Cardiac fibroblast (primary cell): ENCODE measurements around the gene SCAPER.

Experiments
- DNase-seq, 2 donors: peaks; one replicate each; pipeline versions ENCODE4 v3.0.0 to v3.0.0-alpha.2; 2010; ENCODE audit warnings: low read depth in 2 of 2
- H3K4me3 ChIP-seq, 2 donors: replicated peaks in 1 of 2; 1 replicate in 1 of 2; 2 replicates in 1 of 2; pipeline ENCODE4 v1.5.1; 2011; ENCODE audit warnings: low read depth in 2 of 2, low read length in 2 of 2, mild to moderate bottlenecking in 2 of 2, moderate library complexity in 1 of 2
- CTCF ChIP-seq: IDR thresholded peaks from one replicate; pipeline ENCODE4 v1.5.1; 2011; ENCODE audit warnings: low read depth, mild to moderate bottlenecking, low read length, inconsistent platforms

The SCAPER gene

GRCh38 chr15:76575679-76576078 is 329.5 kb downstream of the SCAPER start:
- H3K4me3 ChIP-seq, result no peak overlapping the region
- TF ChIP-seq CTCF, result no peak
- DNase-seq, result no peak

- TF ChIP-seq CTCF, result no peak
- no peak overlapping the region for H3K4me3 ChIP-seq
- no peak for DNase-seq
Observed at GRCh38 chr15:76575274-76575673, 329.9 kb downstream of the SCAPER start.

- DNase-seq, result no peak
- TF ChIP-seq CTCF, result no peak
- H3K4me3 ChIP-seq, result no peak overlapping the region
Observed at GRCh38 chr15:76572983-76573314, 332.2 kb downstream of the SCAPER start.

GRCh38 chr15:76566276-76566675 is 338.9 kb downstream of the SCAPER start:
- no peak for DNase-seq

GRCh38 chr15:76565366-76565765 is 339.8 kb downstream of the SCAPER start:
- TF ChIP-seq CTCF, result no peak
- no peak overlapping the region for H3K4me3 ChIP-seq
- no peak for DNase-seq

More at GRCh38 chr15:76566276-76566675, 338.9 kb downstream of the SCAPER start:
- H3K4me3 ChIP-seq, result no peak overlapping the region
- no peak for TF ChIP-seq CTCF

- no peak for DNase-seq
- TF ChIP-seq CTCF, result no peak
- H3K4me3 ChIP-seq, result no peak overlapping the region
Observed at GRCh38 chr15:76555247-76555646, 349.9 kb downstream of the SCAPER start.

- DNase-seq, result no peak
- no peak for TF ChIP-seq CTCF
- no peak overlapping the region for H3K4me3 ChIP-seq
Observed at GRCh38 chr15:76553564-76553963, 351.6 kb downstream of the SCAPER start.
